Measurements from ENCODE around the gene KLHDC8B.

KLHDC8B gene

DNA sequence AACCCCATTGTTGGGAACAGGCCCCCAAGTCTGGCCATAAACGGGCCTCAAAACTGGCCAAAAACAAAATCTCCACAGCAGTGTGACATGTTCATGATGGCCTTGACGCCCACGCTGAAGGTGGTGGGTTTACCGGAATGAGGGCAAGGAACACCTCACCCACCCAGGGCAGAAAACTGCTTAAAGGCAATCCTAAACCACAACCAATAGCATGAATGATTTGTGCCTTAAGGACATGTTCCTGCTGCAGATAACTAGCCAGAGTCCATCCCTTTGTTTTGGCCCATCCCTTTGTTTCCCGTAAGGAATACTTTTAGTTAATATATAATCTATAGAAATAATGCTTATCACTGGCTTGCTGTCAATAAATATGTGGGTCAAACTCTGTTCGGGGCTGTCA, 47.7 kb downstream of the KLHDC8B start:
- TF ChIP-seq SIN3A (IDR thresholded peaks at IDR 0.05; ENCODE audit: borderline replicate concordance, insufficient read depth, low read length) (no peak), FOXP2 (optimal IDR thresholded peaks at IDR 0.05; ENCODE audit: borderline replicate concordance, extremely low read depth, extremely low read length, insufficient read depth) (no peak), TAF1 (IDR thresholded peaks at IDR 0.05; ENCODE audit: borderline replicate concordance, insufficient read depth, low read length) (no peak), REST (IDR thresholded peaks at IDR 0.05; ENCODE audit: insufficient read depth in 1 of 2, low read depth in 2 of 2, low read length in 2 of 2) (no peak), POLR2AphosphoS5 (IDR thresholded peaks at IDR 0.05; ENCODE audit: low read depth, low read length) (no peak)

- TF ChIP-seq FOXP2 (optimal IDR thresholded peaks at IDR 0.05; ENCODE audit: borderline replicate concordance, extremely low read depth, extremely low read length, insufficient read depth) (no peak), SIN3A (IDR thresholded peaks at IDR 0.05; ENCODE audit: borderline replicate concordance, insufficient read depth, low read length) (no peak), TAF1 (IDR thresholded peaks at IDR 0.05; ENCODE audit: borderline replicate concordance, insufficient read depth, low read length) (no peak), POLR2AphosphoS5 (IDR thresholded peaks at IDR 0.05; ENCODE audit: low read depth, low read length) (no peak), REST (IDR thresholded peaks at IDR 0.05; ENCODE audit: insufficient read depth in 1 of 2, low read depth in 2 of 2, low read length in 2 of 2) (no peak)
Observed at GRCh38 chr3:49222002-49222401, 50.6 kb downstream of the KLHDC8B start.
